A673 (cell line): ENCODE results near the gene AATK. TPM values are rescaled to one million over a fixed set of nuclear protein-coding genes. Genes with fewer than 3 reads are reported as not detected.

Source experiments
- BruUV-seq: library from RNA; stranded (reverse); fragments of 400-500 nt; replicated peaks from 2 replicates; lab custom pipeline; 2021; lab: Mats Ljungman, UMichigan
- CTCF ChIA-PET: fragments of 300-600 bp; sonication (Branson Sonifier 250); formaldehyde crosslinking; loops from one replicate; lab custom pipeline; 2022; ENCODE audit warnings: antibody characterized with exemption; lab: Charles Lee
- POLR2A ChIA-PET: fragments of 300-600 bp; sonication (Branson Sonifier 250); formaldehyde crosslinking; loops from one replicate; lab custom pipeline; 2022; ENCODE audit warnings: antibody characterized with exemption; ENCODE audit not compliant: low non-redundant PET; lab: Charles Lee
- DNase-seq: peaks from one replicate; pipeline ENCODE4 v3.0.0-alpha.2; 2015; ENCODE audit warnings: low spot score
- H3K27ac ChIP-seq: fragments of 200-600 bp; sonication (generic); 2 replicates; pipeline ENCODE4 v1.5.1; 2016; ENCODE audit warnings: mixed run types, low read depth, mild to moderate bottlenecking, mixed read lengths, antibody characterized with exemption, low read length; ENCODE audit not compliant: poor library complexity, severe bottlenecking
- H3K27me3 ChIP-seq: fragments of 200-600 bp; sonication (generic); replicated peaks from 2 replicates; pipeline ENCODE4 v1.6.1; 2017; ENCODE audit warnings: mixed run types, low read depth, mild to moderate bottlenecking, mixed read lengths, antibody characterized with exemption, low read length; ENCODE audit not compliant: insufficient read depth, poor library complexity
- H3K36me3 ChIP-seq: fragments of 200-600 bp; sonication (generic); 2 replicates; pipeline ENCODE4 v1.6.1; 2016; ENCODE audit warnings: mixed run types, mild to moderate bottlenecking, mixed read lengths, antibody characterized with exemption, low read length; ENCODE audit not compliant: insufficient read depth, poor library complexity, severe bottlenecking
- H3K4me1 ChIP-seq: fragments of 200-600 bp; sonication (generic); 2 replicates; pipeline ENCODE4 v1.6.1; 2017; ENCODE audit warnings: mixed run types, mild to moderate bottlenecking, mixed read lengths, antibody characterized with exemption, low read length; ENCODE audit not compliant: insufficient read depth, poor library complexity, severe bottlenecking
- H3K4me3 ChIP-seq: fragments of 200-600 bp; sonication (generic); 2 replicates; pipeline ENCODE4 v1.5.1; 2016; ENCODE audit warnings: low read depth, mixed run types, mild to moderate bottlenecking, mixed read lengths, low read length; ENCODE audit not compliant: poor library complexity, severe bottlenecking
- H3K9me3 ChIP-seq: fragments of 200-600 bp; sonication (generic); 2 replicates; pipeline ENCODE4 v1.6.1; 2016; ENCODE audit warnings: mixed run types, low read depth, mild to moderate bottlenecking, mixed read lengths, antibody characterized with exemption, low read length; ENCODE audit not compliant: poor library complexity, severe bottlenecking
- CTCF ChIP-seq: fragments of 300-800, 200-600 bp; sonication (generic); conservative IDR thresholded peaks from 2 replicates; pipeline ENCODE4 v1.5.1; 2017; ENCODE audit warnings: low read depth, mild to moderate bottlenecking, antibody characterized with exemption, low read length, moderate library complexity, mixed read lengths
- EZH2 ChIP-seq: fragments of 200-600 bp; sonication (generic); IDR thresholded peaks from 2 replicates; pipeline ENCODE4 v1.6.1; 2017; ENCODE audit warnings: borderline replicate concordance, low read depth, mild to moderate bottlenecking, mixed read lengths, antibody characterized with exemption, low read length; ENCODE audit not compliant: poor library complexity, severe bottlenecking
- intact Hi-C: fragments of 100-400 bp; cut with micrococcal nuclease; formaldehyde crosslinking; loops from one replicate; pipeline ENCODE4 v1.10.0; 2022; ENCODE audit not compliant: unreplicated experiment
- total RNA-seq: library from RNA; stranded (reverse); gene quantifications from 2 replicates; pipeline ENCODE4 v1.2.3, GENCODE V29; 2021

Gene AATK
- total RNA-seq, 1 experiment from 2014 or later = 0.90 TPM

DNA sequence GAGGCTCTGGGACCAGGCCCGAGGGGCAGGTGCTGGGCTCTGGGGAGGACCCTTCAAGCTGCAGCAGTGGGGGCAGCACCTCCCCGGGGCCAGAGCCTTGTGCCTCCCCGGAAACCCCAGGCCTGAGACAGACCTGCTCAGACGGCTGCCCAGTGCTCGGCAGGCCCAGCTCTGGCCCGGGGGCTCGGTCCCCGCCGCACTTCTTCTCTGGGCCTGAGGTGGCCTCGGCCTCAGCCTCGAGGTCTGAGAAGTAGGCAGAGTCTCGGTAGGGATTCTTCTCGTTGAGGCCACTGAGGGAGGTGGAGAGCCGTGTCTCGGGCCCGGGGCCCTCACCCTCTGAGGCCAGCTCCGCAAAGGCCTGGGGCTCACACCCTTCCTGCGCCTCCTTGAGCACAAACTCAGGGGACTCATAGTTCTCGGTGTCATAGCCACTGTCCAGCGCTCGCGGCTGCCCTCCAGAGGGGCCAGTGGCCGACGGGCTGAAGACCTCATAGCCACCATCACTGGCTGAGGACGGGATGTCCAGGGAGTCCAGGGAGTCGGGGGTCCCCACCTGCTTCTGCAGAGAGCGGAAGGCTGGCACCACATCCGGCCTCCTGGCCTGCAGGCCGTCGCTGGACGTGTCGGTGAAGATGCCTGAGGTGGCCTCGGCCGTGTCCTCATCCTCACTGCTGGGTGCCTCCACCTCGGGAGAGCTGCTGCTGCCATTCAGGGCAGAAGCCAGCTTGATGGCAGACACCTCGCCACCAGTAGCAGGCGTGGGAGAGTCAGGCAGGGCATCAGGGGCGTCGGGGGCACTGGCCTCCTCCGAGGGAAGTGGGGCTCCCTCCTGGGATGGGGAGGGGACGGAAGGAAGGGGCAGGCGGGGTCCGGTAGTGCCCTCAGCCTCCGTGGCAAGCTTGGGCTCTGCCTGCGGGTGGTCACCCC lies 45.1 kb downstream of the AATK start:
- ChIA-PET POLR2A (no interaction called here), CTCF (no interaction called here)
- H3K4me1 ChIP-seq = peaks cover 14% of the 10 kb centered on the region

GRCh38 chr17:81120149-81120484 lies 45.9 kb downstream of the AATK start:
- peak overlapping the region; percentile 70 for H3K27ac ChIP-seq
- CTCF ChIA-PET = no interaction called here
- no peak for DNase-seq
- intact Hi-C loops = no loop called here
- H3K36me3 ChIP-seq = no peaks in the 10 kb centered on the region
- no peak for TF ChIP-seq EZH2
- no peak for TF ChIP-seq CTCF
- no peaks in the 10 kb centered on the region for H3K9me3 ChIP-seq
- H3K4me3 ChIP-seq = peak overlapping the region; percentile 55
- H3K4me1 ChIP-seq = peaks cover 14% of the 10 kb centered on the region
- POLR2A ChIA-PET = no interaction called here
- BruUV-seq = no TSS peak
- no peaks in the 10 kb centered on the region for H3K27me3 ChIP-seq

More for the DNA sequence above, 45.1 kb downstream of the AATK start:
- no peaks in the 10 kb centered on the region for H3K27me3 ChIP-seq
- no peaks in the 10 kb centered on the region for H3K9me3 ChIP-seq
- intact Hi-C loops = no loop called here
- BruUV-seq = no TSS peak
- no peak overlapping the region for H3K4me3 ChIP-seq
- H3K36me3 ChIP-seq = no peaks in the 10 kb centered on the region
- TF ChIP-seq CTCF = no peak
- TF ChIP-seq EZH2 = no peak
- peak overlapping the region; percentile 70 for H3K27ac ChIP-seq
- DNase-seq = no peak

DNA sequence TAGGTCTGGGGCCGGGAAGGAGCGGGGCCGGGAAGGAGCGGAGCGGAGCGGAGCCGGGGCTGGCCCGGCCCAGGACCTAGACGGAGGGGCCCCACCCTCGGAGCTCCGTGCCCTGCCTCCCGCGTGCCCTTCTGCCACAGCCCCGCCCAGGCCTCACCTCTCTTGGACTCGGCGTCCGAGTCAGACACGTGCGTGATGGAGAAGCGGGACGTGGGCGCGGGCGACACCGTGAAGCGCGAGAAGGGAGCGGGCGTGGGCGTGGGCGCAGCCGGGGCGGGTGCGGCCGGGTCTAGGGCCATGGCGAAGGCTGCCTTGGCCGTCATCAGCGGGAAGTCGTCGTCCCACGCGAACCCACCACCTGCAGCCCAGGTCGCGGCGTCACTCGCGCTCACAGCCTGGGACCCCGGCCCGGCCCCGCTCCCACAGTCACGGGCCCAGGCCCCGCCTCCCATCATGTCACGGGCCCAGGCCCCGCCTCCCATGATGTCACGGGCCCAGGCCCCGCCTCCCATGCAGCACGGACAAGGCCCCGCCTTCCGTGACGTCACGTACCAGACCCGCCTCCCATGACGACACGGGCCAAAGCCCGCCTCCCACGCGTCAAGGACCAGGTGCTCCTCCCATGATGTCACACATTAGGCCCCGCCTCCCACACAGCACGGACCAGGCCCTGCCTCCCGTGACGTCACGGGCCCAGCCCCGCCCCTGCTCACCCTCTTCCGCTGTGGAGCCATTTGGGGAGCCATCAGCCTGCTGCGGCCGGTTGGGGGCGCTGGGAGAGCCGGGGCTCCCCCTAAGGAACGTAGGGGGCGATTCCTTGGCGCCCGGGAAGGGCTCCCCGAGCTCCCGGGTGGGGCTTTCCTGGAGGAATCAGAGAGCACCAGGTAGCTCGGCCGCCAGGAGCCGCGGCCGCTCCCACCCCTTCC lies 46.5 kb downstream of the AATK start:
- CTCF ChIA-PET = no interaction called here
- Histone ChIP-seq H3K4me3 (peak overlapping the region; percentile 55), H3K4me1 (peaks cover 14% of the 10 kb centered on the region), H3K27me3 (no peaks in the 10 kb centered on the region), H3K9me3 (no peaks in the 10 kb centered on the region), H3K36me3 (no peaks in the 10 kb centered on the region), H3K27ac (peak overlapping the region; percentile 70)
- TF ChIP-seq EZH2 (no peak), CTCF (peak; percentile 73)
- BruUV-seq = no TSS peak
- intact Hi-C loops = no loop called here
- POLR2A ChIA-PET = no interaction called here
- DNase-seq = peak; percentile 96
